HL-60 (cell line): ENCODE measurements around the gene SH3PXD2A.

Source experiments
- CTCF ChIP-seq: IDR thresholded peaks from one replicate; pipeline ENCODE4 v1.5.1; 2011; ENCODE audit warnings: low read length, control low read depth, inconsistent platforms; ENCODE audit not compliant: insufficient read depth
- GABPA ChIP-seq: IDR thresholded peaks from 2 replicates; pipeline ENCODE4 v1.6.1; 2012; ENCODE audit warnings: low read depth

GRCh38 chr10:103719036-103719435 lies 136.3 kb downstream of the SH3PXD2A start:
- TF ChIP-seq CTCF, result no peak
- no peak for TF ChIP-seq GABPA
